Measurements from ENCODE around the gene CDH4. TPM values are rescaled to one million over a fixed set of nuclear protein-coding genes. Genes with fewer than 3 reads are reported as not detected.
"Not testable (repeated sequence)": the region's sequence is repeated elsewhere in the genome, so short reads cannot be mapped to it uniquely, and the experiment has no call there.

The CDH4 gene
- polyA plus RNA-seq, 1 donor: 1.2 TPM

- no peak for DNase-seq (ENCODE audit: low read depth)
Measured at GRCh38 chr20:61416546-61416945, 164.5 kb downstream of the CDH4 start.

GRCh38 chr20:61417221-61417941, 165.3 kb downstream of the CDH4 start:
- DNase-seq (ENCODE audit: low read depth): no peak

GRCh38 chr20:61419010-61419409, 166.9 kb downstream of the CDH4 start:
- no peak for DNase-seq (ENCODE audit: low read depth)

DNA sequence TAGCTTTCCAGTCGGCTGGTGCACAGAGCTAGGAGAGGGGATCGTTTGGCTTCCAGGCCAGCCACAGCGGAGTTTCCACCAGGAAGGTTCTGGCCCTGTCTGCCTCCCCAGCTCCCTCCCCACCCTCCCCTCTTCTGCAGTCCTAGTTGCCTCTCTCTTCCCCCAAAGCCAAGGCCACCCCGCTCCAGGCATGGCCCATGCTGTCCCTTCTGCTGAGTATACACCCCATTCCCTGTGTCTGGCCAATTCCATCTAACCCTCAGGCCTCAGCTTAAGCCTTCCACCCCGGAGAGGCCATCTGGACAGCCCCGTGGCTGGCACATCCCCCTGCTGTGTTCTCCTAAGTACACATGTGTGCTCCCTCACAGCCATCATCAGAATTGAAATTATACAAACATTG, 167.4 kb downstream of the CDH4 start:
- no peak for DNase-seq (ENCODE audit: low read depth)

DNA sequence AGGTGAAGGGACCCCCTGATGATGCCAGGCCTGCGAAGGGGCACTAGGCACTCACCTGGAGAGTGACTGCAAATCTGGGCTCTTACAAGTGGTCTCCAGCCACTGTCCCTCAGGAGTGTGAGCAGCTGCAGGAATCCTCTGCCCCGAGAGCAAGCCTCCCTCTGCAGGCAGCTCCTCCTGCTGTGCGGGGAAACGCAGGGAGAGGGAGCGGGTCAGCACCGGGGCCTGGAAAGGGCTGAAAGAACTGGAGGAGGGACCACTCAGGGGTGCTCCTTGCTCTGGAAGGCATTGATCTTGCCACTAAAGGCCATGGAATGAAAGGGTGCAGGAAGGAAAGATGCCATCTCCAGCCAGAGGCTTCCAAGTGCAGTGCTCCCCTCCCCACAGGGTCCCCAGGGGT, 168.0 kb downstream of the CDH4 start:
- no peak for DNase-seq (ENCODE audit: low read depth)

DNA sequence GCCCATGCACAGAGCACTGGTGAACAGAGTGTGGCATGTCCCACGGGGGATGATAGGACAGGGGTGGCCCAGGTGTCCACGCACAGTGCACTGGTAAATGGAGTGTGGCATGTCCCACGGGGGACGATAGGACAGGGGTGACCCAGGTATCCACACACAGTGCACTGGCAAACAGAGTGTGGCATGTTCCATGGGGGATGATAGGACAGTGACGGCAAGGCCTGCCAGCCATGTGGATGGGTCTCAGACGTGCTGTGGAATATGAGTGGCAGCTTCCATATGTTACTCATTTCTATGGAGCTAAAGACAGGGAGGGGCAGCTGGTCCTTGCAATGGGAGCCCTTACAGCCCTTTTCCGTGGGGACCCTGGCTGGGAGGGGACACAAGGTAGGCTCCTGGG, 168.7 kb downstream of the CDH4 start:
- no peak for DNase-seq (ENCODE audit: low read depth)

- DNase-seq (ENCODE audit: low read depth): no peak
Measured at GRCh38 chr20:61422636-61423425, 170.8 kb downstream of the CDH4 start.

DNA sequence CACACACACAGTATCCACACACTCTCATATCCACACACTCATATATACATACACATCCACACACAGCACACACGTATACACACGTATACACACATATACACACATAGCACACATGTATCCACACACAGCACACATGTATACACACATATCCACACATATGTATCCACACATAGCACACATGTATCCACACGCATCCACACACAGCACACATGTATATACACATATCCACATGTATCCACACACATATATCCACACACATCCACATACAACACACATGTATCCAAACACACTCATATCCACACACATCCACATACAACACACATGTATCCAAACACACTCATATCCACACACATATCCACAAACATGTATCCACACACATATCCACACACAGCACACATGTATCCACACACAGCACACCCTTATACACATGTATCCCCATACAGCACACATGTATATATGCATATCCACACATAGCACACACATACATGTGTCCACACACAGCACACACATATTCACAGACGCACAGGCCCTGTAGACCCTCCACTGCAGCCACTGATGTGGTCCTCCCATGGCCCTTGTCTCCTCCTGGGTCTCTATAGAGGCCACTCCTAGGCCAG, 172.1 kb downstream of the CDH4 start:
- no peak for DNase-seq (ENCODE audit: low read depth)

GRCh38 chr20:61424628-61425420, 172.8 kb downstream of the CDH4 start:
- no peak for DNase-seq (ENCODE audit: low read depth)

DNA sequence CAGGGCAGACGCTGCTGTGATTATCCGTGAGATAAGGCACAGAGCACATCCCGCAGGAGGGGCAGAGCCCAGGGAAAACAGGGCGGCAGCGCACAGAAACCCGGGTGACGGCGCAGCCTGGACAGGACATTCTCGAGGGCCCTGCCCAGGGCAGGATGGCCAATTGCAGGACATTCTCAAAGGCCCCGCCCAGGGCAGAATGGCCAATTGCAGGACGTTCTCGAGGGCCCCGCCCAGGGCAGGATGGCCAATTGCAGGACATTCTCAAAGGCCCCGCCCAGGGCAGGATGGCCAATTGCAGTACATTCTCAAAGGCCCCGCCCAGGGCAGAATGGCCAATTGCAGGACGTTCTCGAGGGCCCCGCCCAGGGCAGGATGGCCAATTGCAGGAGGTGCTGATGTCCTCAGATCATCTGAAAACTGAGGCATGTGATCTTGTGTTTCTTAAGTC, 173.5 kb downstream of the CDH4 start:
- DNase-seq (ENCODE audit: low read depth): not testable (repeated sequence)

GRCh38 chr20:61426352-61426751, 174.3 kb downstream of the CDH4 start:
- DNase-seq (ENCODE audit: low read depth): no peak

DNA sequence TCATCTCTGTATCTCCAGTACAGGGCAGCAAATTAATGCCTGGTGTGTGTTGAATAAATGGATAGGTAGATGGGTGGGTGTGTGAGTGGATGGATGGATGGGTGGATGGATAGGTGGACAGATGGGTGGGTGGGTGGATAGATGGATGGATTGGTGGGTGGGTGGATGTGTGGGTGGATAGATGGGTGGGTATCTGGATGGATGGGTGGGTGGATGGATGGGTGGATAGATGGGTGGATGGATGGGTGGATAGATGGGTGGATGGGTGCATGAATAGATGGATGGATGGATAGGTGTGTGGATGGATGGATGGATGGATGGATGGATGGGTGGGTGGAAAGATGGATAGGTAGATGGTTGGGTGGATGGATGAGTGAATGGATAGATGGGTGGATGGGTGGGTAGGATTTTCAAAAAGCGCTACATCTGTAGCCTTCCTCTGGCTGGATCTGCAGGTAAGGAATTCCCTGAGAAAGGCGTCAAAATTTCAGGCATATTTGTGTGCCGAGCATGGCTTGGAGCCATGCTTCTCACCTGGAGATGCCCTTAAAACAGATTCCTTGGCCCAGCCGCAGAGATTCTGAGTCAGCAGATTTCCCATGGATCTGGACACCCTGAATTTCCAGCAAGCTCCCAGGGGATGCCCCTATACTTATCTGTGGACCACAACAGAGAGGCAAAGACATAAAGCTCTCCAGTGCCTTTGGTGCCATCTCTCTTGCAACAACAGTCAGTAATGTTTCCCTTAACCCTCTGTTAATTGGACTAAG, 177.6 kb downstream of the CDH4 start:
- no peak for DNase-seq (ENCODE audit: low read depth)

- no peak for DNase-seq (ENCODE audit: low read depth)
Measured at GRCh38 chr20:61430228-61430624, 178.2 kb downstream of the CDH4 start.

GRCh38 chr20:61433176-61433575, 181.1 kb downstream of the CDH4 start:
- DNase-seq (ENCODE audit: low read depth): no peak

GRCh38 chr20:61433816-61434215, 181.8 kb downstream of the CDH4 start:
- DNase-seq (ENCODE audit: low read depth): no peak

GRCh38 chr20:61434341-61434781, 182.3 kb downstream of the CDH4 start:
- DNase-seq (ENCODE audit: low read depth): no peak

DNA sequence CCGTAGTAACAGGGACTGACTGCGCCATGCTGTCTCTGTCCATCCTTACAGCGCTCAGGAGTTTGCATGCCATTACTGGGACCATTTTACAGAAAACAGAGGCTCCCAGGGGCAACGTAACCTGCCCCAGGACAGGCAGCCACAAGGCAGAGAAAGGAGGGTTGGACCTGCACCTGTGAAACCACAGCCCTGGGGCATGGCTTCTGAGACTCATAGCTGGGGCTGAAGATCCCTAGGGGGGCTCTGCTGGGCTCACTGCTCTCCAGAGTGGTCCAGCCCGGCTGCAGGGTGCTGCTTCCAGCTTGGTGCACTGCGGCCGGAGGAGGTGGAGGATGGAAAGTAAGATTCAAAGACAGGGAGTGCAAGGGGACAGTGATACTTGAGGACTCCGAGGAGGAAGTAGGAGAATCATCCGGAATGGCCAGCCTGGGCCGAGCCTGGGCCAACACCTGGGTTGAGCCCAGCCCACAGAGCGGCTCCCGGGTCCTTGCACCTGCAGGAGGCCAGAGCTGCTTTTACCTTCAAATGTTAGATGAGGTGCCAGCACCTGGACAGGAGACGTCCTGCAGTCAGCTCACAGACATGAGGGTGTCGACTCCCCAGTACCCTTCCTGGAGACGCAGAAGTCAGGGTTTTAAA, 183.2 kb downstream of the CDH4 start:
- DNase-seq (ENCODE audit: low read depth): no peak

GRCh38 chr20:61435823-61436220, 183.8 kb downstream of the CDH4 start:
- no peak for DNase-seq (ENCODE audit: low read depth)

- no peak for DNase-seq (ENCODE audit: low read depth)
Measured at GRCh38 chr20:61436283-61436666, 184.2 kb downstream of the CDH4 start.

DNA sequence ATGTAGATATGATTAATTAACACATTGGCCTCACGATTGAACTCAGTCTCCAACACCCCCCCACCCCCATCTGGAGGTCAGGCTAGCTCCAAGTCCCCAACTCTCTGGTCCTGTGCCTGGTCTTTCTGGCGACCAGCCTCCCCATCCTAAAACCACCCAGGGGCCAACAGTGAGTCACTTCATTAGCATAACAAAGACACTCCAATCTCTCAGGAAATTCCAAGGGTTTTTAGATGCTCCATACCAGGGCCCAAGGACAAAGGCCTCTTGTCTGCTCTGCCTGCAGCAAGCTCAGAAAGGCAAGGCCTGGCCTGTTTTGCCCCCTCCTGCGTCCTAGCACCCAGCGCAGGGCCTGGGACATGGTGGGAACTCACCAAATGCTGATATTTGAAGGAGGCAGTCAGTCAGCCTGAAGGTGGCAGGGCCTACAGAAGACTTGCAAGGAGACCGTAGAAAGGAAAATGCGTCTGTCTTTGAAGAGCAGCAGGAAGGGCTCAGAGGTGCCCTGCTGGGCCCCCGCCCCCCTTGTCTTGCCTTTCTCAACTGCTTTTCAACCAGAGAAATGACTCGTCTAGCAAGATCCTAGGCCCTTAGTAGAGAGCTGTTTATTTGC, 184.7 kb downstream of the CDH4 start:
- DNase-seq (ENCODE audit: low read depth): no peak

Measured in forelimb muscle (tissue), 1 donor.